HUDEP-2 (cell line): ENCODE measurements around the gene DCAF6.

ENCODE experiments used
- DNase-seq, 76 experiments: peaks; one replicate each; lab custom pipeline; 2025; ENCODE audit not compliant: unreplicated experiment in 76 of 76; lab: John Stamatoyannopoulos, UW

Gene DCAF6

DNA sequence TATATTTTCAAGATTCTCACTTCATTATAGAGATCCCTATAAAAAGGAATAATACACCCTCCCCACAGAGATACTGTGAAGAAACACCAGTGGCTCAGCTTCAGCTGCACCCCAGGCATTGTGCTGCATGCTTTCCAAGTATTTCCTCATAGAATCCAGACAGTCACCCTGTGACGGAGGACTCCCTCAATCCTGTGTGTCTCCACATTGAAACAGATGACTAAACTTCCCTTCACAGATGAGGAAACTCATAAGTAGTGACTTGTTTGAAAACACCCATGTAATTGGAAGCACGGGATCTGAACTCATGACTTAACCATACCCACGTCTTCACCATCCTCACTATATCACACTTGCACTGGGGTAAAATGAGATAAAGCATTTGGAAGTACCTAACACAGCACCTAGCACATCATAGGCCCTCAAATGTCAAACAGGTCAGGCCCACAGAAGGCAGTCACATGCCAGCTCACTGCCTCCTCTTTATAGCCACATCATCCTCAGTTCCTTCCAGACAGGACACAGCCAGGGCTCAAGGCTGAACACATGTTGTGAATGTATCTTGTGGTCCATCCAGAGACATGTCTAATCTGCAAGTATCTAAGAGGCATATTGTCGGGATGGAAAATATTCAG lies 145.0 kb downstream of the DCAF6 start:
- no peak for DNase-seq

DNA sequence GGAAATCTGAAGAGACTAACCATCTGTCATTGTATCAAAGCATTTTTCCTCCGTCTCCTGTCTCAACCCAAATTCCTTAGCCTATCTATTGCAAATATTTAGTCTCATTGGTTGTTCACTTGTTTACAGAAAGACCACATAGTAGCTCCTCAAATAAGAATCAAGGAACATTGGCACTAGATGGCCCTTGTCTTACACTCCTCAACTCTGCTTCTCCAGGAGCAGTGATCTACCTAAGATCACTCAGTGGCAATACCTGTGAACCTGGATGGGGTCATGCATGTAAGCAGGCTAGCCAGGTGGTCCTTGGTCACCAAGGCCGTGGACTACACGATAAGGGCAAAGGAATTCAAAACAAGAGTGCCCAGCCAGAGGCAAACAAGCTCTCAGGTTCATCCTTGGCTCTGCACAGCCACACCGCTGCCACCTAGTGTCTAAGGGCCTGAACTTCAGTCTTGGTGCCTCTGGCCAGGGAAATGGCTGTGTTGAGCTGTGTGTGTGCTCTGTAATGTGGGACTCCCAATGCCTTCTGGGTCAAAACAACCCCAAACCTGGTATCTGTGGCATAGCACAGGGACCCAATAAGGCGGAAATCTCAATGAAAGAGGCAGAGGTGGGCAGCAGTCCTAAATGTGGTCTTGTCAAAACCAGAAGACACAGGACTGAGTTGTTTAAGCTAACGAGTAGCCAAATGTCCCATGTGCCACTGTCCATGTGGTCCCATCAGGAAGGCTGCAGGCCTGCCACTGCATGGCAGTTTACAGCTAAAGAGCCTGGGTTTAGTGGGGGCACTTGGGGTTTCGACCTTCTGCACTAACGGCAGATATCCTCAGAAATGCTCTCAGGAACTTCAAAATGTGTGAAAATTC lies 145.8 kb downstream of the DCAF6 start:
- DNase-seq = peak in 70 of 76 experiments; percentile 8 to 83 (median 54)

DNA sequence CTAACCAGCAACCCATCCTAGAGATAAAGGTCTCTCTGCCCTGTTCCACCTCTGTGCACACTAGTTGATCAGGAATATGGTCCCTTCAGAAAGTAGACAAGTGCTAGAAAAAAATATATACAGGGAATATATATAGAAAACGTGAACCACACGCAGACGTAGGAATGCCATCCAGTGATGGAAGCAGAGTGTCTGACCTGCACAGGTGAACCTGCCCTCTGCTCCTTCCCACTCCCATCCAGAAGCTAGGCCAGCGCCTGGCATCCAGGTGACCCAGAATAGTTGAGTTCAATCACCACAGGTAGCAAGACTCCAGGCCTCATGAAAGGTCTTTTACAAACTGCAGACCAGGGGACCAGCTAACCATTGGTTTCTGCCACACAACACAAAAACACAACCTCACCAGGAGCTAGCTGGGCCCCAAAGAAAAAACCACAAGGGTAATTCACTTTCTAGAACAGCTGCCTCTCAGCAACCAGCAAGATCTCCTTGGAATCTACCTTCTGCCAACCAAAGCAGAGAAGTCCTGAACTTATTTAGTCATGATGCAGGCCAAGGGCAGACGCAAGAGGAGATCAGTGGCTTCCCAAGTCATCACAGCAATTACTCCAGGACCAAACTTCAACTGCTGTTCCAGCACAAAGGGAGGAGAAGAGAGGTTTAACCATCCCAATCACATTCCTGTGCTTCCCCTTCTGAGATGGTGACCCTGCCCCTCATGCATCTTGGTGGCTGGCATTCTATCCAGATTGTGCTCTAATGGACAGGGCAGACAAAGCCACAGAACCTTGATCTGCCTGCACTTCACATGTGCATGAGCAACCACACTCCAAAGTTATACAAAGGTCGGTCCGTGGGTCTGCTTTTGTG lies 147.2 kb downstream of the DCAF6 start:
- peak in 2 of 76 experiments; percentile 2 to 19 for DNase-seq

DNA sequence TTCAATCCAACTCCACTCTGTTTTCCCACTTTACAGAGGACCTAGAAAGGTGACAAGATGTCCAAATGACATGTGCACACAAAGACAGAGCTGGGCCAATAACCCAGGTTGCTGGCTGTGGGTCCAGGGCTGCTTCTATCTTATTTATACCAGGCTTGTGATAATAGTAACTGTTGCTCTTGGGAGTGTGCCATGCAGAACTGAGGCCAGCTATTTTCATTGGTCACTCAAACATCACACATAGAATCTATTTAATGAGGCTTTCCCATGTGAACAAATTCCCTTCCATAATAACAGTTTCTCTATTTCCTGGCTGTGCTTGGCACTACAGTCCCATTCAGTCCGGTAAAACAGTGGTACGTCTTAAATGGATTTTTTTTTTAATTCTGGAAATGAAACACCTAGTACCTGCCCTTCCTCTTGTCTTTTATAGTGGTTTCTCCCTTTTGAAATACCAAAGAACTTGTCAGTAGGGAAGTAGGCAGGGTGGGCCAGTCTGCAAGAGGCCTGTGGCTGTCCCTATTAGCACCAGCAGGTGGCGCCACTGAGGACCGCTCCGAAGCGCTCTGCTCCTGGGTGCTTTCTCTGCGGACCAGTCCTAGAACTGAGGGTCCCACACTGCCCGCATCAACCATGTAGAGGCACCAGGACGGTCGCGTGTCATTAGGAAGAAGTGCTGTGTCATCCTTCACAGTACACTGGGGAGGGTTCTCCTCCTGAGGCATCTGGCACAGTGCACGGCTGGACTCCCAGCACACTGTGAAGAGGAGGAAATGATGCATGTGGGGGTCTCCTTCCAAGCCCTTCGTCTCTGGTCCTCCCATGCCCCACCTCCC lies 148.1 kb downstream of the DCAF6 start:
- peak in 60 of 76 experiments; percentile 3 to 66 (median 36) for DNase-seq

GRCh38 chr1:168085401-168085872 lies 149.0 kb downstream of the DCAF6 start:
- peak in 1 of 76 experiments; percentile 4 for DNase-seq

GRCh38 chr1:168086438-168086837 lies 150.0 kb downstream of the DCAF6 start:
- no peak for DNase-seq

GRCh38 chr1:168087696-168088095 lies 151.2 kb downstream of the DCAF6 start:
- no peak for DNase-seq

DNA sequence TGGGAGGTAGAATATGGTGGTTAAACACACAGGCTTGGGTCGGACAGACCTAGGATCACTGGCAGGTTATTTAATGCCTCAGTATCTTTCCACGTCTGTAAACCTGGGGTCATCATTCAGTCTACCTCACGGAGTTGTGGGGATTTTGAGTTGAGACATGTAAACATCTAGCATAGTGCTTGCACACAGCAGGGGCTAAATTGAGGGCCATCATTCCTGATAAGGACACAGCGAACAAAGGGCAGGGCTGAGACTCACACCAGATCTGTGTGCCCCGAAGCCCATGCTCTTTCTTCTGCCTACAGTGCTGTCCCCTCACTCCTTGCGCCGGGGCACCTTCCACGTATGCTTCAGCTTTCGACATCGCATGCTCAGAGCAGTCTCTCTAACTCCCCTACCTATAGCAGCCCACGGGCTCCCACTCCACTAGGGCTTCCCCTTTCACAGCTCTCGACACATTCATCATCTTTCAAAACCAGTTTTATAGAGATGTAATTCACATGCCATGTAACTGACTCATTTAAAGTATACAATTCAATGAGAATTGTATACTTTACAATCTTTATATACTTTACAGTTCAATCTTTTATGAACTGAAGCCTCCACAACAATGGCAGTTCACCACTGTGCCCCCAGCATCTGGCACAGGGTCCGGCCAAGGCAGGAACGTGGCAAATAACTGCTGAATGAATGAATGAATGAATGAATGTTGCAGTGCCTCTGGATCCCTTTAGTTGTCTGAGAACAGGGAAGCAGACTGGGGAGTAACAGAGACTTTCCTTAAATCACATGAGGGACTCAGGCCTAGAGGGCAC lies 152.2 kb downstream of the DCAF6 start:
- DNase-seq = no peak

DNA sequence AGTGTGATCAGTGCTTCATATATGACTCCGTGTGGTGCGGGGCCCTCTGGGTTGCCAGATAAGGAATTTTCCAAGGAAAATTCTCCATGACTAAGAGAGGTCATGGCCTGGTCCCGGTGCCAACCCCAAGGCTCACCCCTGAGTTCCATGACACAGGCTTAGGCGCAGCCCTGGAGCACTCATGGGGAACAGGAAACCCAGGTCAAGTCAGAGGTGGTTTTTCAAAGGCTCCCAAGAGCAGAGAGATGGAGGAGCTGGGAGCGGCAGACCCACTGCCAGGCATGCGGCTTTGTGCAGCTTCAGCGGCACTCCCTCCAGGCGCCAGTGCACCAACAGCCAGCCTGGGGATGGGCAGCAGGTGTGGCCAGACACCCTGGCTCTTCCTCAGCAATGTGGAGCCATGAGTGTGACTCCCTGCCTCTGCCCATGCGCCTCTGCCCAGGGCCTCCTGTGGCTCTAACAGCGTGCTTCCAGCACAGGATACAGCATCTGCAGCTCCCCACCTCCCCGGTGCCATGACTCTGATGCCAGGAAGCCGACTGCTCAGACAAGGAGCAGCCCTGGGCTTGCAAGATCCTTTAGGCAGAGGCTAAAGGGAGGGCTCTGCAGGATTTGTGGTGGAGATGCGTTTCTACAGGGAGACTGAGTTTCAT lies 153.0 kb downstream of the DCAF6 start:
- DNase-seq = no peak

- DNase-seq = no peak
These were observed 153.5 kb downstream of the DCAF6 start for GRCh38 chr1:168089979-168090337.

DNA sequence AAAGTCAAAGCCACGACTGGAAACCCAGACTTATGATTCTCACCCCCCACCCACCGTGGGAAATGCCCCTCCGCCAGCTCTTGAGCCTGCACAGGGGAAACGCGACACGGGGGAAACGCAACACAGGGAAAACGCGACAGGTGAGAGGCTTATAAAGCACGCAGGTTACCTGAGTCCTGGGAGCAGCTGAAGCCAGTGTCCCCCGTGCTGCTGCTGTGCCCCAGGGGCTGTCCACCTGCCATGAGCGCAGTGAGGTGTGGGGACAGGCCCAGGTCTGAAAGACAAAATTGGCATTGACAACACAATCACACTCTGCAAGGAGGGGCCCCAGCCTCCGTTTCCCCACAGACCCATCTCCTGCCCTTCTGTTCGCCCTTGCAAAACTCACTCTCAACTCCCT lies 153.9 kb downstream of the DCAF6 start:
- no peak for DNase-seq

DNA sequence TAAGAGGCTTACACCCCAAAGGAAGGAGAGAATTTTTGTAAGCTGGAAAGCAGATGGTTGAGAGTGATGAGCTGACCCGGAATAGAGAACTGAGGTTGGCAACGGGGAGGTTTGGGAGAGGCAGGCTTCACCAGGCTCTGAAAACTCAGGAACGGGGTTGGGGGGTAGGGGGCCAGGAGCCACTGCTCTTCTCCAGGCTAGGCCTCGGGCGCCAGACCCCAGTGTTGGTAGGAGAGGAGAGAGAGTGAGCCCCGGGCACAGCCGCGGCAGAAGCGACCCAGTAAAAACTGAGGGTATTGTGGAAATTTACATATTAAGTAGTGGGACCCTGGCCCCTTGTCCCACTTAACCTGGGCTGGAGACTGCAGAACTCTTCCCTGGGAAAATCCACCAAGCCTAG lies 154.6 kb downstream of the DCAF6 start:
- DNase-seq = no peak

GRCh38 chr1:168091720-168092550 lies 155.5 kb downstream of the DCAF6 start:
- no peak for DNase-seq

DNA sequence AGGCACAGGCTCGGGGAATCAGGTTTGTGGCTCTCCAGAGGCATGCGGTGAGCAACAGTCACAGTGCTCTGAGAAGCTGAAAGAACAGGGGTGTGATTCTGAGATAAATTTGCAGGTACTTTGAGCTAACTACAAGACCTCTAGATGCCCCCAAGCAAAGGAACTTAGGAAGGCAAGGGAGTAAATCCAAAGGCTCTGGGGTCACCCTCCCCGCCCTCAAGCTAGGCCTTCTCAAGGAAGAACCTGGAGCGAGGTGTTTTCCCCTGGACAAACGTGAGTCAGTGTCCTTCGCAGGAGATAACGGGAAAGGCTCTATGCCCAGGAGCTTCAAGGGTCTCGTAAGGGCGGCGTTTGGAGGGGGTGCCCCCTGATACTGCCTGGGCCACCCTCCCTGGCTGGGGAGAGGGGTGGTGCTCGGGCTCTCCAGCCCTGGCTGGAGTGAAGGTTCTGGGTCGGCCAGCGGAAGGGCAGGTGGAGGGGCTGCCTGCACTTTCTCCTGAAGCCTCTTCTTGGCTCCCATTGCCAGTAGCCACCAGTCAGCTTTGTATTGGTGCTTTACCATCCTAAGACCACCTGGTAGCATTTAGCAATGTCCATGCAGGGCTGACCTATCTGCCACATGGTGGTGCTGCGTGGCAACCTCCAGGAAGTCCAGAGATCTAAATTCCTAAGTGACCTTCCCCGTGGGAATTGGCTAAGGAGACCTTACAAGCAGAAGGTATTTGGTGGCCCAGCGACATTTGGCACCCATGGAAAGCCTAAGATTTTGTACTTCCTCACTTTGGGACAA lies 156.3 kb downstream of the DCAF6 start:
- no peak for DNase-seq

DNA sequence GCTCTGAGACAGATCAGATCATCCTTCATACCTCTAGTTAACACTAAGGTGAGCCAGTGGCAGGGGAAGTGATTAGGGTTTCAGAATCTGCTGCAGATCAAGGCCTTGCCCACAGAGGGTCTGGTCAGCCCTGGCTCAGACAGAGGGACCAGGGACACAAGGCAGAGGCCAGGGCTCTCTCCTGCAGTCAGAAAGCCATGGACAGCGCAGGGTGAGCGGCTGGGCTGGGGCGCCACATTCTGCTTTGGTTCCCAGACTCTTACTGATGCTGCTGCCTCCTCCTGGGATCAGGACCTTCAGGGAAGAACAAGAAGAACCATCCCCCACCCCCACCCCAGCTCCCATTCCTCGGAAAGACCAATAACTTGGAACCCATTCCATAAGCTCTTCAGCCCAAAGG lies 157.1 kb downstream of the DCAF6 start:
- no peak for DNase-seq

- no peak for DNase-seq
These were observed 159.0 kb downstream of the DCAF6 start for GRCh38 chr1:168095476-168095875.
